MM.1S (cell line): ENCODE data around the gene CACNG7.

Experiments
- DNase-seq: peaks from one replicate; pipeline ENCODE4 v3.0.0-alpha.2; 2015
- H2AFZ ChIP-seq: fragments of 300-600 bp; sonication (generic); 2 replicates; pipeline ENCODE4 v1.6.0; 2016; ENCODE audit warnings: antibody characterized with exemption, low read length
- H3F3A ChIP-seq: fragments of 300-600 bp; sonication (generic); 2 replicates; pipeline ENCODE4 v1.6.1; 2016; ENCODE audit warnings: mild to moderate bottlenecking, antibody characterized with exemption, low read length, moderate library complexity, mixed read lengths; ENCODE audit not compliant: insufficient read depth
- H3K27ac ChIP-seq: fragments of 300-600 bp; sonication (generic); 2 replicates; pipeline ENCODE4 v1.5.1; 2016; ENCODE audit warnings: mild to moderate bottlenecking, low read length
- H3K27me3 ChIP-seq: fragments of 300-600 bp; sonication (generic); replicated peaks from 2 replicates; pipeline ENCODE4 v1.6.0; 2016; ENCODE audit warnings: low read length; ENCODE audit not compliant: insufficient read depth
- H3K36me3 ChIP-seq: fragments of 300-600 bp; sonication (generic); replicated peaks from 2 replicates; pipeline ENCODE4 v1.6.1; 2016; ENCODE audit warnings: mild to moderate bottlenecking, low read length, mixed read lengths; ENCODE audit not compliant: insufficient read depth
- H3K4me1 ChIP-seq: fragments of 300-600 bp; sonication (generic); 2 replicates; pipeline ENCODE4 v1.6.1; 2016; ENCODE audit warnings: low read length, mixed read lengths
- H3K4me2 ChIP-seq: fragments of 300-600 bp; sonication (generic); 2 replicates; pipeline ENCODE4 v1.6.0; 2016; ENCODE audit warnings: low read depth, low read length
- H3K4me3 ChIP-seq: fragments of 300-600 bp; sonication (generic); 2 replicates; pipeline ENCODE4 v1.5.1; 2016; ENCODE audit warnings: low read length, mixed read lengths
- H3K79me2 ChIP-seq: fragments of 300-600 bp; sonication (generic); 2 replicates; pipeline ENCODE4 v1.6.1; 2016; ENCODE audit warnings: mixed run types, low read length, mixed read lengths
- H3K9ac ChIP-seq: fragments of 300-600 bp; sonication (generic); 2 replicates; pipeline ENCODE4 v1.6.1; 2016; ENCODE audit warnings: low read length, mixed read lengths
- H3K9me2 ChIP-seq: fragments of 300-600 bp; sonication (generic); replicated peaks from 2 replicates; pipeline ENCODE4 v1.6.1; 2016; ENCODE audit warnings: mild to moderate bottlenecking, low read length, mixed read lengths; ENCODE audit not compliant: insufficient read depth
- H3K9me3 ChIP-seq: fragments of 300-600 bp; sonication (generic); replicated peaks from 2 replicates; pipeline ENCODE4 v1.6.1; 2016; ENCODE audit warnings: mild to moderate bottlenecking, low read length, mixed read lengths; ENCODE audit not compliant: insufficient read depth
- H4K20me1 ChIP-seq: fragments of 300-600 bp; sonication (generic); 2 replicates; pipeline ENCODE4 v1.6.1; 2016; ENCODE audit warnings: mild to moderate bottlenecking, low read length, moderate library complexity, mixed read lengths; ENCODE audit not compliant: insufficient read depth
- CTCF ChIP-seq: fragments of 300-600 bp; sonication (generic); IDR thresholded peaks from 2 replicates; pipeline ENCODE4 v1.5.1; 2016; ENCODE audit warnings: antibody characterized with exemption, low read length, mixed read lengths
- EZH2 ChIP-seq: fragments of 300-600 bp; sonication (generic); optimal IDR thresholded peaks from 2 replicates; pipeline ENCODE3; 2017; ENCODE audit warnings: low read depth, mild to moderate bottlenecking, antibody characterized with exemption, low read length, mixed read lengths
- EZH2phosphoT487 ChIP-seq: fragments of 300-600 bp; sonication (generic); IDR thresholded peaks from 2 replicates; pipeline ENCODE4 v1.6.1; 2018; ENCODE audit warnings: antibody characterized with exemption, low read length

CACNG7 gene

GRCh38 chr19:53892981-53893325 is 16.1 kb upstream of the CACNG7 start:
- H3K4me1 ChIP-seq = no peaks in the 10 kb centered on the region
- no peak overlapping the region for H3K4me3 ChIP-seq
- H3K27me3 ChIP-seq = no peaks in the 10 kb centered on the region; the same call in 1 of the 2 replicates
- no peak overlapping the region for H3K27ac ChIP-seq
- TF ChIP-seq EZH2 = no peak
- no peak for TF ChIP-seq CTCF
- TF ChIP-seq EZH2phosphoT487 = no peak
- no peak overlapping the region for H3K4me2 ChIP-seq
- H4K20me1 ChIP-seq = no peaks in the 10 kb centered on the region
- H3K9ac ChIP-seq = no peak overlapping the region
- H2AFZ ChIP-seq = no peak overlapping the region
- no peaks in the 10 kb centered on the region for H3K36me3 ChIP-seq
- no peaks in the 10 kb centered on the region for H3K79me2 ChIP-seq
- no peaks in the 10 kb centered on the region for H3K9me2 ChIP-seq
- no peaks in the 10 kb centered on the region for H3K9me3 ChIP-seq
- H3F3A ChIP-seq = no peaks in the 10 kb centered on the region
- DNase-seq = no peak

- H3F3A ChIP-seq = no peaks in the 10 kb centered on the region
- H3K9me3 ChIP-seq = no peaks in the 10 kb centered on the region
- H3K4me3 ChIP-seq = no peak overlapping the region
- no peak overlapping the region for H3K27ac ChIP-seq
- H3K27me3 ChIP-seq = no peaks in the 10 kb centered on the region; the same call in 1 of the 2 replicates
- TF ChIP-seq EZH2 (no peak), EZH2phosphoT487 (no peak), CTCF (no peak)
- no peak overlapping the region for H3K4me2 ChIP-seq
- no peak overlapping the region for H3K9ac ChIP-seq
- no peaks in the 10 kb centered on the region for H3K36me3 ChIP-seq
- no peaks in the 10 kb centered on the region for H3K4me1 ChIP-seq
- no peak overlapping the region for H2AFZ ChIP-seq
- no peaks in the 10 kb centered on the region for H3K9me2 ChIP-seq
- H4K20me1 ChIP-seq = no peaks in the 10 kb centered on the region
- H3K79me2 ChIP-seq = no peaks in the 10 kb centered on the region
- no peak for DNase-seq
These were observed 14.4 kb upstream of the CACNG7 start for GRCh38 chr19:53894707-53895106.

- Histone ChIP-seq H3K9me2 (no peaks in the 10 kb centered on the region), H3K4me1 (no peaks in the 10 kb centered on the region), H2AFZ (no peak overlapping the region), H3K9me3 (no peaks in the 10 kb centered on the region), H3K4me2 (no peak overlapping the region), H3K36me3 (no peaks in the 10 kb centered on the region), H4K20me1 (no peaks in the 10 kb centered on the region), H3K4me3 (no peak overlapping the region), H3K9ac (no peak overlapping the region), H3K27me3 (no peaks in the 10 kb centered on the region; the same call in 1 of the 2 replicates), H3K27ac (no peak overlapping the region), H3K79me2 (no peaks in the 10 kb centered on the region), H3F3A (no peaks in the 10 kb centered on the region)
- TF ChIP-seq CTCF (no peak), EZH2 (no peak), EZH2phosphoT487 (no peak)
- no peak for DNase-seq
These were observed 12.4 kb upstream of the CACNG7 start for GRCh38 chr19:53896682-53897081.
